K562 (cell line): ENCODE results near the gene SPI1. TPM values are rescaled to one million over a fixed set of nuclear protein-coding genes. Genes with fewer than 3 reads are reported as not detected.

Experiments
- ARID1B ChIP-seq: fragments of 450-650 bp; IDR thresholded peaks from 2 replicates; pipeline ENCODE4 v1.6.1; 2016; ENCODE audit warnings: antibody characterized with exemption, mild to moderate bottlenecking, inconsistent platforms
- BRD4 ChIP-seq: fragments of 200-600 bp; sonication (generic); IDR thresholded peaks from 2 replicates; pipeline ENCODE4 v1.6.1; 2017; ENCODE audit warnings: inconsistent platforms
- CEBPG ChIP-seq, 3 experiments: fragments of 200-800 bp in 1 of 3; sonication (Bioruptor generic) in 1 of 3; sonication (generic) in 1 of 3; formaldehyde crosslinking in 1 of 3; IDR thresholded peaks in 2 of 3; conservative IDR thresholded peaks in 1 of 3; 2 replicates each; pipeline versions ENCODE4 v1.6.1 to v1.8.0; 2016 to 2022; ENCODE audit warnings: missing compliant biosample characterization in 2 of 3, missing genetic modification characterization in 2 of 3, mild to moderate bottlenecking in 1 of 3, missing genetic modification reagents in 1 of 3
- ELK1 ChIP-seq: sonication (generic); formaldehyde crosslinking; IDR thresholded peaks from 2 replicates; pipeline ENCODE4 v1.8.1; 2022; ENCODE audit warnings: missing genetic modification reagents
- ELK3 ChIP-seq: fragments of 450-650 bp; formaldehyde crosslinking; IDR thresholded peaks from 2 replicates; pipeline ENCODE4 v1.4.0; 2020; ENCODE audit warnings: mild to moderate bottlenecking
- FIP1L1 ChIP-seq: fragments of 200-400 bp; formaldehyde crosslinking; IDR thresholded peaks from 2 replicates; pipeline ENCODE4 v1.6.1; 2018; ENCODE audit warnings: mild to moderate bottlenecking, low read depth, low read length; ENCODE audit not compliant: poor library complexity, severe bottlenecking
- HMGXB4 ChIP-seq: sonication (generic); formaldehyde crosslinking; IDR thresholded peaks from 2 replicates; pipeline ENCODE4 v1.8.1; 2023; ENCODE audit warnings: mild to moderate bottlenecking, missing genetic modification reagents
- HNRNPK ChIP-seq: fragments of 200-400 bp; formaldehyde crosslinking; IDR thresholded peaks from one replicate; pipeline ENCODE4 v1.6.1; 2018; ENCODE audit warnings: mild to moderate bottlenecking, low read depth, low read length; ENCODE audit not compliant: poor library complexity, severe bottlenecking
- IRF1 ChIP-seq: sonication (generic); formaldehyde crosslinking; IDR thresholded peaks from 2 replicates; pipeline ENCODE4 v1.8.0; 2022; ENCODE audit warnings: missing genetic modification reagents, mild to moderate bottlenecking, borderline replicate concordance
- MITF ChIP-seq: IDR thresholded peaks from 2 replicates; pipeline ENCODE4 v1.6.1; 2014; ENCODE audit warnings: antibody characterized with exemption
- NR2C1 ChIP-seq, 2 experiments: fragments of 450-650 bp; IDR thresholded peaks; 2 replicates each; pipeline ENCODE4 v1.6.1; 2017; ENCODE audit warnings: mild to moderate bottlenecking in 2 of 2, antibody characterized with exemption in 1 of 2, inconsistent platforms in 1 of 2, missing compliant biosample characterization in 1 of 2, missing genetic modification characterization in 1 of 2
- STAG1 ChIP-seq: sonication (generic); formaldehyde crosslinking; IDR thresholded peaks from 2 replicates; pipeline ENCODE4 v1.5.0; 2020; ENCODE audit warnings: missing genetic modification reagents, borderline replicate concordance
- SUPT5H ChIP-seq: fragments of 450-650 bp; IDR thresholded peaks from 2 replicates; pipeline ENCODE4 v1.6.1; 2016
- ZNF174 ChIP-seq: fragments of 250-450 bp; sonication (Bioruptor Pico); IDR thresholded peaks from 2 replicates; pipeline ENCODE4 v1.4.0; 2020; ENCODE audit warnings: mild to moderate bottlenecking
- ZNF24 ChIP-seq: fragments of 450-650 bp; IDR thresholded peaks from 2 replicates; pipeline ENCODE4 v1.6.1; 2016
- ZNF3 ChIP-seq: fragments of 250-450 bp; sonication (Bioruptor Pico); IDR thresholded peaks from 2 replicates; pipeline ENCODE4 v1.5.0; 2021; ENCODE audit warnings: mild to moderate bottlenecking, moderate library complexity
- ZNF324 ChIP-seq: fragments of 250-450 bp; sonication (Bioruptor Pico); IDR thresholded peaks from 2 replicates; pipeline ENCODE4 v1.4.0; 2020; ENCODE audit warnings: mild to moderate bottlenecking
- ZNF512 ChIP-seq: IDR thresholded peaks from 2 replicates; pipeline ENCODE4 v1.6.1; 2016; ENCODE audit warnings: missing genetic modification characterization, missing compliant biosample characterization
- ZNF77 ChIP-seq: fragments of 250-450 bp; sonication (Bioruptor Pico); IDR thresholded peaks from 2 replicates; pipeline ENCODE4 v1.5.0; 2020
- polyA plus RNA-seq, 8 experiments: library from polyadenylated mRNA; depleted of rRNA in 4 of 8; stranded (reverse) in 5 of 8; unstranded in 3 of 8; fragments of >200 nt; fragmentation: Nextera tagmentation in 2 of 8; fragmentation: Illumina TruSeq in 1 of 8; extraction: Ambion mirVana in 2 of 8; extraction: Trizol in 1 of 8; gene quantifications; 2 replicates each; pipeline versions ENCODE4 v1.2.1 to v1.2.3, GENCODE V29; 2011 to 2014; ENCODE audit warnings: inconsistent platforms in 1 of 8, missing spikeins in 1 of 8
- total RNA-seq, 7 experiments: library from RNA; depleted of rRNA in 6 of 7; stranded (reverse); fragments of >200 nt in 6 of 7; fragmentation: Illumina TruSeq in 2 of 7; extraction: Trizol in 2 of 7; gene quantifications; 2 replicates each; pipeline versions ENCODE4 v1.2.1 to v1.2.3, GENCODE V29; 2011 to 2021; ENCODE audit warnings: low replicate concordance in 1 of 7

The SPI1 gene
- total and polyA plus RNA-seq, 9 of the 15 experiments (the other 6 are each of a cell fraction or from before 2014, with no cell fraction given), result 0.10 to 33.7 (median 10.3) TPM

GRCh38 chr11:47408598-47409439 lies 30.5 kb upstream of the SPI1 start (continued):
- no peak for TF ChIP-seq ZNF77 (CRISPR knock-in tag)
- TF ChIP-seq BRD4, result no peak
- no peak for TF ChIP-seq ZNF324 (CRISPR knock-in tag)
- TF ChIP-seq ELK1 (CRISPR knock-in tag), result no peak
- TF ChIP-seq HMGXB4 (CRISPR knock-in tag), result no peak
- no peak for TF ChIP-seq ZNF3 (CRISPR knock-in tag)
- TF ChIP-seq ZNF174, result no peak
- TF ChIP-seq ZNF512 (tag), result no peak
- TF ChIP-seq HNRNPK, result peak; percentile 1
- TF ChIP-seq ELK3 (CRISPR knock-in tag), result no peak
- TF ChIP-seq ZNF24, result no peak
- TF ChIP-seq ARID1B, result 0 out of 2 replicates have a peak, but pooled peaks have one; percentile 6
- no peak for TF ChIP-seq STAG1 (CRISPR knock-in tag)
- TF ChIP-seq IRF1 (CRISPR knock-in tag), result no peak
- no peak for TF ChIP-seq CEBPG (CRISPR knock-in tag; IDR thresholded peaks at IDR 0.05)
- TF ChIP-seq CEBPG (tag; conservative IDR thresholded peaks at IDR 0.05 in 1 of 2, IDR thresholded peaks at IDR 0.05 in 1 of 2), result no peak
- TF ChIP-seq NR2C1 (IDR thresholded peaks at IDR 0.05), result no peak
- TF ChIP-seq NR2C1 (tag; IDR thresholded peaks at IDR 0.05), result no peak
- peak; percentile 14 for TF ChIP-seq FIP1L1
- TF ChIP-seq SUPT5H, result no peak
- no peak for TF ChIP-seq MITF
